ENCODE data around the gene PRPS2. TPM values are rescaled to one million over a fixed set of nuclear protein-coding genes. Genes with fewer than 3 reads are reported as not detected.

Gene PRPS2
- total RNA-seq, 1 donor from 2014 or later = 79.1 TPM

DNA sequence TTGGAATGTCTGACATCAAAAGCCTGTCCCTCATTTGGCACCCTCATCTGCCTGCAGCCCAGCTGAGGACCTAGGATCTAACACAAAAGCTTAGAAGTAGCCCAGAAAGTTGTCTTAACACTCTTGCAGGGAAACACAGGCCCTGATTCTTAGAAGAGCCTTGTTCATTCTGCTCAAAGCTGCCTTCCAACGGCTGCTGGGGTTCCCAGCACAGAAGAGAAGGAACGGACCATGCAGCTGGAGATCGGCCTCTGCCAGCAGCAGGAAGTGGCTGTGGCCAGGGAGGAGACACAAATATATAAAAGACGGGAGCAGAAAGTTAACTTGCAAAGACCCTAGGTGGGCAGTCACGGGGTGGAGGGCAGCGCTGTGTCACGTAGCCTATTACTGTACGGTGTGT is 20.4 kb downstream of the PRPS2 start:
- intact Hi-C loops (cut with micrococcal nuclease) = no loop called here

DNA sequence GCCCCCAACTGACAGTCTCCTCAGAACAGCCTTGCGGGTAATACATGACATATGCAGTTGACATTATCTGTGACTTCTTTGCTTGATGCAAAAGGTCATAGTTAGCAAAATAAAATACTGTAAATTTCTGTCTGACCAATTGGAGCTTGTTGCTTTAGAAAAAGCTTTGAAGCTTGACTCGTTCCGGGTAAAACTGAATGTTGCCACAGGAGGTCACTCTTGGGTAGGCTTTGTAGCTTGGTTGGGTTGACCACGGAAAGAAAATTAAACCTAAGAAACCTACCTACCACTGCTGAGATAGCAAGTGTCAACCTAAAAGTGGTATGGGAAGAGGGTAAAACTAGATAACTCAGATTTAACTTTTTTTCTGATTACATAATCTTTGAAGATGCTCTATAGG is 23.2 kb downstream of the PRPS2 start:
- intact Hi-C loops (cut with micrococcal nuclease) = loop anchor here (1.0 kb wide), 2 partner anchors 76 to 80 kb away; no protein-coding TSS in a partner anchor

DNA sequence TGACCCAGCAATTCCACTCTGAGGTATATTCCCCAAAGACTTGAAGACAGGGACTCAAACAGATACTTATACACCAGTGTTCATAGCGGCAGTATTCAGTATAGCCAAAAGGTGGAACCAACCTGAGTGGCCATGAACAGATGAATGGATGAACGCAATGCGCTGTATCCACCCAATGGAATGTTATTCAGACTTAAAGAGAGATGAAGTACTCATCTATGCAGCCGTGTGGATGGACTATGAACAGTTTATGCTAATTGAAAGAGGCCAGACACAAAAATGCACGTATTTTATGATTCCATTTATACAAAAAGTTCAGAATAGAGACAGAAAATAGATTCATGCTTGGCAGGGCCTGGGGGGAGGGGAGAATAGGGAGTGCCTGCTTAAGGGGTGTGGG is 26.3 kb downstream of the PRPS2 start:
- intact Hi-C loops (cut with micrococcal nuclease) = no loop called here

DNA sequence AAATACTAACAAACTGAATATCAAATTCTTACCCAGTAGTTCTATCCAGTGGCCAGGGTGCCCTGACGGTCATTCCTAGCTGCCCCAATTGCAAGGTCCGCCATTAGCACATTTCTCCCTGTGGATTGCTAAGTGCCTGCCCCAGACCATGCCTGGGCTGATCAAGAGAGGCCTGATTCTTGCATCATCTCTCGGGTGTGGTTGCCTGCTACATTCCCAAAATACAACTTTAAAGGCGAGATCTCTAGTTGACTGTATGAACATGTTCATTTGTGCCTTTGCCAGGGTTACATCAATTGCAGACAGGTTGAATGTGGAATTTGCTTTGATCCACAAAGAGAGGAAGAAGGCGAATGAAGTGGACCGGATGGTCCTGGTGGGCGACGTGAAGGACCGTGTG is 28.0 kb downstream of the PRPS2 start:
- intact Hi-C loops (cut with micrococcal nuclease) = no loop called here

DNA sequence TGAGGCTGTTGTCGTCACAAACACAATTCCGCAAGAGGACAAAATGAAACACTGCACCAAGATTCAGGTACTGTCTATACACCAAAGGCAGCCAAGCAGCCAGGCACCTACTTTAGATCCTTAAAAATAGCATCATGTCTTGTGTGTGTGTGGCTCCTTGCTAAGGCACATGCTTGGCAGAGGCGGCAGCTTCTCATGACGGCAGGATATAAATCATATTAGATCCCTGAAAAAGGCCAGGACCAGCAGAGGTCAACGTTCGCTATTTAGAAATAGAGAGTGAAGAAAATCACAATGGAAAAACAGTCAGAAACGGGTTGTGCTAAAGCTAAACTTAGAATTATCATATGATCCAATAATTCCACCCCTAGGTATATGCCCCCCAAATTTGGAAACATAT is 29.5 kb downstream of the PRPS2 start:
- intact Hi-C loops (cut with micrococcal nuclease) = no loop called here

DNA sequence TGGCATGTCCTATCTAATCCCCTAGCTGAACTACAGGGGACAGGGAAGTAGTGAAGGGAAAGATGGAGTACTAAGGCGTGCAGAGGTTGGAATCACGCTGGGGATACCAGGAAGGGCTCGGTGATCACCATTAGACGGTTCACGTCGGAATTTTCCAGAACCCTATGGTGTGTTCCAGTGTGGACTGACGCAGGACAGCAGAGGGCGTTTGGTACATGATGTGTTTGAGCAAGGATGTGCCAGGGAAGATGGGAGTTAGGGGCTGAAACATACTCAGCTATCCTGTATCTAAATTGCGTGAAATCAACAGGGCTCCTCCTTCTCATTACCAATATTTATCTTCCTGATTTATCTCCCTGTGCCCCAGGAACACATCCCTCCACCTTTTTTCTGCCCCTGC is 33.7 kb downstream of the PRPS2 start:
- intact Hi-C loops (cut with micrococcal nuclease) = no loop called here

DNA sequence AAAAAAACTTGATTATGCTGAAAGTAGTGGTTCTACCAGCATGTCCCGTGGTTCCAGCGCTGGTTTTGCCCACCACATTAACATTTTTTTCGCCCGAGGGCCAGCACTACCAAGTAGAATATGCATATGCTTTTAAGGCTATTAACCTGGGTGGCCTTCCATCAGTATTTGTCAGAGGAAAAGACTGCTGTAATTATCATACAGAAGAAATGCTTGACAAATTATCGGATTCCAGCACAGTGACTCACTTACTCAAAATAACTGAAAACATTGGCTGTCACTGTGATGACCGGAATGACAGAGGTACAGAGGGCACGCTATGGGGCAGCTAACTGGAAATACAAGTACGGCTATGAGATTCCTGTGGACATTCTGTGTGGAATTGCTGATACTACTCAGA is 34.6 kb downstream of the PRPS2 start:
- intact Hi-C loops (cut with micrococcal nuclease) = no loop called here

DNA sequence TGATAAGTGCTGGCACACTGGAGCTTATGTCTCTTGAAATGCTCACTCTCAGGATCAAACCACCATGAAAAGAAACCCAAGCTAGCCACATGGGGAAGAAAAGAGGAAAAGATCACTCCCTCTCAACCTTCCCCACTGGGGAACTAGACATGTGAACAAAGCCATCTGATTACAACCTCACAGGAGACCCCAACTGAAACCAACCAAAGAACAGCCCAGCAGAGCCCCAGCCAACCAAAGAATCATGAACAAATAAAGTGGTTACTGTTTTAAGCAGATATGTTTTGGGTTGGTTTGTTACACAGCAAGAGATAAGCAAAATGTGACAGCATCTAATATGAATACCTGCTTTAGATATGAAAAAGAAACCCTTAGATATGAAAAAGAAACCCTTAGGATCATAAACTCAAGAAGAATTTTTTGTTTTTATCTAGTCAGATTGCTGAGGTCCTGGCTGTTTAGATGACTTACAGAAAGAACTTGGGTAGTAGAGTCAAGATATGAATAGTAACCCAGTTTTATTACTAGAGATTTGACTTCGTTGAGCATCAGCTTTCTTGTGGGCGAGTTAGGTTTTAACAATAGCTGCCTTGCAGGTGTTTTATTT is 52.0 kb downstream of the PRPS2 start:
- intact Hi-C loops (cut with micrococcal nuclease) = no loop called here

DNA sequence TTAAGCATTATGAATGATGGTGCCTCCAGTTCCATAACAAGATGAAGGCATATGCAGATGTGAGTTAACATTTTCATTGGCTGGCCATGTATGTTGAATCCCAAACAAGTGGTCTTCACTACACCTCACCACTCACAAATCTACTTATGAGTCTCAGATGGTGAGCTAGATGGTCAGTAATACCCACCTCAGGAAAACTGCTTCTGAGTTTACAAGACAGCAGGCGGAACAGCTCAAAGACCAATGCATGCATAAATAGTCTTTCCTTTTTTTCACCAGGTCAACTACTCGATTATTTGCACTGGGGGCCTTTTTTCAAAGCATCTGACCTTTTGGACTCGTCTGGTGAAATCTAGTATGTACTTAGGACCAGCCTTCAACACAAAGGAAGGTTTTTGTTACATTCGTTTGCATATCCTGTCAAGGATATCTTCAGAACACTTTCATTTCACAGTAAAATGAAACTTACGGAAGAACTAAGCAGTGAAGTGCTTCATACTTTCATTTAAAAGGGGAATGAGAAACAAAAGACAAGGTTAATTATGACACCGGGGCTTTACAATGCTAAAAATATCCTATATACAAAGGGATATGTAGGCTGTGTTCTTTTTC is 52.6 kb downstream of the PRPS2 start:
- intact Hi-C loops (cut with micrococcal nuclease) = no loop called here

DNA sequence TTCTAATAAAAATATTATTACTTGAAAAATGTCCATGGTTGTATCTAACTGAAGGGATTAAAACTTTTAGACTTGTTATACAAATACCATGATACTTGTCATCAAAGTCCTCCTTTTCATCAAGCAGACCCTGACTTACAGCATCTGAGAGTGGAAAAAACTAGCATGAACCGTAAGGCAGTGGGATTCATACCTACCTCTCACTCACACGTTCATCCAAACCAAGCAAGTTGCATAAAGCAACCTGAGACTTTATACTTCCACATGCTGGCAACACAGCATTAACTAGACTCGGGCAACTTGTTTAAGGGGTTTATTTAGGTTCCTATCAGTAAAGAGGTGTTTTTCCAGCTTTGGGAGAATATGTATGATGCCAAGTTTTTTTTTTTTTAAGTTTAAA is 53.1 kb downstream of the PRPS2 start:
- intact Hi-C loops (cut with micrococcal nuclease) = no loop called here

DNA sequence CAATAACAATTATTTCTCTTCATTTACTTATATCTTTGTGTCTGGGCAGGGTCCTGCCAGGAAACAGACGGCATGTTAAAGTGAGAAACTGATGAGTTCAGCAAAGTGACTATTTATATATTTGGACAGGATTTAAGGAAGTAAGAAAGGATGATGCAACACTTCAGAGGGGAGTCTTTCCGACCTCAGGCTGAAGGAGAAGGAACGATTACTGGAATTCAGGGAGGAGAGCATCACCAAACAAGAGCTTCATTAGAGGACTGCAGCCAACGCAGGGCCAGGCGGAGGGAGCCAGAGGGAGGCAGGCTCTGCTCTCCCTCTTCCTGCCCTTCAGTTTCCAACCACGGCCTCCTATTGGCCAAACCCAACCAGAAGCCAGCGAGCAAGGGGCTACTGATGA is 74.1 kb downstream of the PRPS2 start:
- intact Hi-C loops (cut with micrococcal nuclease) = no loop called here

DNA sequence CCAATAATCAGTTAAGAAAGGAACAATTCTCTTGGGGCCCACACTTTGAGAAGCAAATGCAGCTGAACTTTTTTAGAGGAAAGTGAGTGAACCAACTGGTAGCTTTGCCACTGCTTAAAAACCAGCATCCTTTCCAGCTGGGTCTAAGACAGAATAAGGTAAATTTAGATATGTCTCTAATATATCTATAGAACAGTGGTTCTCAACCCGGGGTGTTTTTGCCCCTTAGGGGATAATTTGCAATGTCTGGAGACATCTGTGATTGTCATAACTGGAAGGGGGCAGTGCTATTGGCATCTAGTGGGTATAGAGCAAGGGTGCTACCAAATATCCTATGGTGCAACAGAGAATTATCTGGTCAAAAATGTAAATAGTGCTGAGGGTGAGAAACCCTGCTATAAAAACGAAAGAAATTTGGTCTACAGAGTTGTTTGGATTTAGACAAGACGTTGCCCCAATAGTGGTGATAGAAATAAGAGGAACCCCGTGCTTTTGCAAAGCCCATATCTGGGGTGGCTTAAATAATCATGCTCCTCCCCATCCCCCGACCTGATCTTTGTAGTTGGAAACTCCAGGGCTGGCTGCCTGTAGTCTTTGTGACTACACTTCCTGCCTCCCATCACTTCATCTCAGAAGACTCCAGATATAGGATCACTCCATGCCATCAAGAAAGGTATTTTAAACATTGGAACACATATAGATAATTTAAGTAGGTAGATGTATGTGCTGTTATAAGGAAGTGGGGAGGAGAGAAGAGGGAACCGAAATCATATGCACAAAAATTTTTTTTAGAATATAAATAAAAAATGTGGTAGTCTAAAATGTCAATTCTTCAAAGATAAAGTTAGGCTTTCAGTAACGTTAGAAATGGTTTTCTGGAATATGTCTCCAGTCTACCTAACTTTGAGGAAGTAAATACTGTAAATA is 75.5 kb downstream of the PRPS2 start, which contains the start of gene TLR7:
TLR7 (plus strand) TSS at position 622 of the 927 bp plus-strand sequence. CDS start 507 bp downstream, outside the sequence.
- intact Hi-C loops (cut with micrococcal nuclease) = no loop called here

DNA sequence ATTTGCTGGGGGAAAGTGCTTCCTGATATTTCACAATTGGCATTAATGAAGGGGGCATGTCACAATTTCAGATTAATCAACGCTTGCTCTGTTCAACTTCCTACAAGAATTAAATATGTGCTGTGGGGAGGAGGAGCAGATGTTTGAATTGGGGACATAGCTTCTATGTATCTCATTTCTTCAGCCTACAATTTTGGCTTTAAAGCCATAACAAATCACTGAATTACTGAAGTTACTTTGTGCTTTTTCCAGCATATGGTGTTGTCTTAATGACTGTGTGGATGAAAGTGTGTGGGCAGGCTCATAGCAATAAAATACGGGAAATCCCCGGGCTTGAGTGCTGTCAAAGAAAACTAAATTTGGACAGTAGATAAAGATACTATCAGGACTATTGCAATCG is 76.5 kb downstream of the PRPS2 start:
- intact Hi-C loops (cut with micrococcal nuclease) = no loop called here

DNA sequence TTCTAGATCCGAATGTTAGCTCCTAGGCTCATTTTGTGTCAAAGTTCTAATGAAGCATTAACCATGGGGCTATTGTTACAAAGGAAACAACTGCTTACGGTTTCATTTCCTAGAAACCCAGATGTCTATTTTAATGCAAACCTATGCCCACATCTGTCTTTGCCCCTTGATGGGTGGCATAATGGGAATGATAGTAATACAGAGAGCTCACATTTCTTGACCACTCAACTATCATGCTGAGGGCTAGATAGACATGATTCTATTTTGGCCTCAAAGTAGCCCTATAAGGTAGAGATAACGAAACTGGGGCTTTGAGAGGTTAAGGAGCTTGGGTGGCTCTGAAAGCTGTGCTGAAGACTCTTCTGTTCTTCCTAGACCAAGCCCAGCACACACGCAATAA is 77.5 kb downstream of the PRPS2 start:
- intact Hi-C loops (cut with micrococcal nuclease) = no loop called here

DNA sequence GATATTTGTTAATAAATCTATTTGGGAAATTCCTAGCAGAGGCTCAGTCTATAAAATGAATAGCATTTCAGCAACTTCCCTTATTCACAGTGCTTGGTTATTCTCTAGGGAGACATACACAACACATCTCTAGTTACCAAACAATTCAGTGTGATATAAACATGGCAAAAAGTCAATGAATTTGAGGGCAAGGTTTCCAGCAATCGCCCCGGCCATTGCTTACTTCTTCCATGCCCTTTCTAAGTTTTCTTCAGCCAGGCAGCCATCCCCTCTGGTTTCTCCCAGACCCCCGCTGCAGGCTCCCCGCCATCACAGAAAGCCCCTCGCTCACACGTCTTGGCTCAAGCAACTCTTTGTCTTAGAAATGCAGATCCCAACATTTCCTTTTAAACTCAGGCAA is 80.0 kb downstream of the PRPS2 start:
- intact Hi-C loops (cut with micrococcal nuclease) = no loop called here

DNA sequence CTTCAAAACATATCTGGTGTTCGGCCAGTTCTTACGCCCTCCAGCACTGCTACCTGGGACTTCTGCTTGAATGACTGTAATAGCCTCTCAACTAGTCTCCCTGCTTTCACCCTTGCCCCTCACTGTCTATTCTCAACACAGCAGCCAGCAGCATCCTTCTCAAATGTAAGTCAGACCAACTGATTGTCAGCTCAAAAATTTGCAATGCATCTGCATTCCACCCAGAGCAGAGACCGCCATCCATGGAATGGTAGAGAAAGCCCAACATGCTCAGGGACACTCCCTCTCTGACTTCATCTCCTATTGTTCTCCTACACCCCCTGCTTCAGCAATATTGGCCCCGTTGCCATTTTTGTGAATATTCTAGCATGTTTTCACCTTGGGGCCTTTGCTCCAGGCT is 81.5 kb downstream of the PRPS2 start:
- intact Hi-C loops (cut with micrococcal nuclease) = no loop called here

Other genes starting within 250 kb of the PRPS2 start
- gene TLR7, start 75.7 kb downstream of the PRPS2 start, total RNA-seq = not detected in 2 replicates
- not detected in 2 replicates for gene TLR8, start 115.2 kb downstream of the PRPS2 start, total RNA-seq
- 11,581 and 11,751 TPM in 2 replicates for gene TMSB4X, start 183.7 kb downstream of the PRPS2 start, total RNA-seq